DMS79 treated with DMSO at 0.1 percent for 48 hours (cell line): ENCODE measurements around the gene DCAF15.
"Not testable (repeated sequence)": the region's sequence is repeated elsewhere in the genome, so short reads cannot be mapped to it uniquely, and the experiment has no call there.

Experiments used
- DNase-seq: peaks from one replicate; lab custom pipeline; 2025; lab: John Stamatoyannopoulos, UW

Gene DCAF15

DNA sequence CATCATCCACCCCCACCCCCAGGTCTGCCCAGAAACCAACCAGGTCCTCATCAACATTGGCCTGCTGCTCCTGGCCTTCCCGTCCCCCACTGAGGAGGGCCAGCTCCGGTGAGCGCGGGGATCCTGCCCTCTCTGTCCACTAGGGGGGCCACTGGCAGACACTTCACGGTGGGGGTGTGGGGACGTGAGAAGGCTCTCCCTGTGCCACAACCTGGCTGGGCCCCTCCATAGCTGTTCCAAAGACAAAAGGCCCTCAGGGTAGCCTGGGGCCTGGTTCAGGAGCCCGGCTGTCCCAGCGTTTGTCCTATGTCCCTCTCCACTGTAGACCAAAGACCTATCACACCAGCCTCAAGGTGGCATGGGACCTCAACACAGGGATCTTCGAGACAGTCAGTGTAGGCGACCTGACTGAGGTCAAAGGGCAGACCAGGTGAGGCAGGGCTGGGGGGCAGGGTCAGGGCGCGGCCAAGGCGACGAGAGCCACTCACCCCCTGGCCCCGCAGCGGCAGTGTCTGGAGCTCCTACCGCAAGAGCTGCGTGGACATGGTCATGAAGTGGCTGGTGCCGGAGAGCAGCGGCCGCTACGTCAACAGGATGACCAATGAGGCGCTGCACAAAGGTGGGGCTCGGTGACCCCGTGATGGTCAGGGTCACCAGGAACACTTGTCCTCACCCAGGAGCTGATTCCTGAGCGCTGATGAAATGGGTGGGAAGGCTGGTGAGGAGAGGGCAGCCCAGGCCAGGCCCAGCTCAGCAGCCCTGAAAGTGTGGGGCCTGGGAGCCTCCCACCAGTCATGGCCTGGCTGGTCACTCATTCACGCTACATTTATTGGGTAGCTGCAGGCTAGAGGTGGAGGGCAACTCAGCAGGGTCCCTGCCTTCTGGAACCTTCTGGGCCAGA is 7.9 kb downstream of the DCAF15 start:
- DNase-seq, result no peak

DNA sequence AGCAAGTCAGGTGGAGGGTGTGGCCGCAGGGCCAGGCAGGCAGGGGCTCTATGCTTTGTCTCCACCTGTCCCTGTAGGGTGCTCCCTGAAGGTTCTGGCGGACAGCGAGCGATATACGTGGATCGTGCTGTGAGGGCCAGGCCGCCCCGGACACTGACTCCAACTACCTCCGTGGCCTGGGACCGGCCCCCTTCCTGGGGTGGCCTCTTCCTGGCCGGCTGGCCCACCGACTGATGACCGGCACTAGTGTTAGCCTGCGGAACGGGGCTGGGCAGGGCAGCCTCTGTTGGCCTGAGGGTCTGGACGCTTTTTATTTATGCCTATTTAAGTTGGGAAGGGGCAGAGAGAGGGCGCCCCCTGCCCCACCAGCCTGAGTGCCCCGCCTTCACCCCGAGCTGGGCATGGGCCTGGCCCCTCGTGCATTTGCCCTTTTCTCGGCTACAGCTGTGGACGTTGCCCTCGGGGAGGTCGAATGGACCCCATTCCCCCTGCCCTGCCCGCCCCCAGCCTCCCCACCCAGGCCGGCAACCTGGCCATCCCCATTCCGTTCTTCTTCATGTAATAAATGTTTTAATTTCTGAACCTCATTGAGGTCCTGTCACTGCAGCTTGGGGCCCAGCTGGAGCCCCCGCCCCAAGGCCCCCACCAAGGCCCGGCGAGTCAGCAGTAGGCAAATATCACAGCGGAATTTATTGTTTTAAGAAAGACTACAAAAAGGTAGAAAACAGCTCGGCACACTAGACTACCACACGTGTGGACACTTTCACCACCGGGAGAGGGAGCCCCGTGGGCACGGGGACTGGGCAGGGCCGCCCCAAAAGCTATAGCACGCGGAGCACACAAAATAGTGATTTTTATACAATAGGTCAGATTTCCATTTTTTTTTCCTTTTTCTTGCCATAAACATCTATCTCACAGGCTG is 8.8 kb downstream of the DCAF15 start:
- no peak for DNase-seq

DNA sequence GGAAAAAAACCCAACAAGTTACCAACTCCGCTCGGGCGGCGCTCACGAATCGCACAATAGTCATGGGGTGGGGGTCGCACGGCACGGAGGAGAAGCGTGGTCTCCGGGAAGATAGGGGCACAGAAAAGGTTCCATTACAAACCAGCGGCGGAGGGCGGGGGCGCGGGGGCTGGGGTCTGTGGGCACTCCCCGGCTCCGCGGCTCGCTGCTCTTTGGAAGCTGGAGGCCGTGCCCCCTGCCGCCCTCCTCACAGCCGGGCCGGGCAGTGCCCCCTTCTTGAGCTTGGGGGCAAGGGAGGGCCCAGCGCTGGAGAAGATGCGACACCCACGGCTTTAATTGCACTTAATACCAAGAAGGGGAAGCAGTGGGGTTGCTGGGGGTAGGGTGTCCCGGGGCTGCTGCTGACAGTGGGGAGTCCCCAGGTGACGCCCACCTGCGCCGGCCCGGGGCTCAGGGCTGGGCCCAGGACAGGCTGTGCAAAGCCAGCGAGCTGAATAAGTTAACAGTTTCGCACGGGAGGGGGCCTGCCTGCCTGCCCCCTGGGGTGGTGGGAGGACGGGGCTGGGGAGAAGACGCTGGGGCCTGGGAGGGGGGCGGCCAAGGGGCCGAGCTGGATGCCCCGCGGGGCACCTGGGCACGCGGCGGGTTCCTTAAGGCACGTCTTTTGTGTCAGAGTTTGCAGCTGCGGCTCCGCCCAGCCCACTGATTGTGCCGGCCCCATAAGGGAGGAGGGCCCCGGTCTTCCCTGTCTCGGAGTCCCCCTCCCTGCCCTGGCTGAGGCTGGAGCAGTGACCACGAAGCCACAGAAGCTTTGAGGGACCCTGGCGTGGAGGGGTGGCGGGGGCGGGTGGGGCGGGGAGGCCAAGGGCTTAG is 9.8 kb downstream of the DCAF15 start:
- DNase-seq, result no peak

DNA sequence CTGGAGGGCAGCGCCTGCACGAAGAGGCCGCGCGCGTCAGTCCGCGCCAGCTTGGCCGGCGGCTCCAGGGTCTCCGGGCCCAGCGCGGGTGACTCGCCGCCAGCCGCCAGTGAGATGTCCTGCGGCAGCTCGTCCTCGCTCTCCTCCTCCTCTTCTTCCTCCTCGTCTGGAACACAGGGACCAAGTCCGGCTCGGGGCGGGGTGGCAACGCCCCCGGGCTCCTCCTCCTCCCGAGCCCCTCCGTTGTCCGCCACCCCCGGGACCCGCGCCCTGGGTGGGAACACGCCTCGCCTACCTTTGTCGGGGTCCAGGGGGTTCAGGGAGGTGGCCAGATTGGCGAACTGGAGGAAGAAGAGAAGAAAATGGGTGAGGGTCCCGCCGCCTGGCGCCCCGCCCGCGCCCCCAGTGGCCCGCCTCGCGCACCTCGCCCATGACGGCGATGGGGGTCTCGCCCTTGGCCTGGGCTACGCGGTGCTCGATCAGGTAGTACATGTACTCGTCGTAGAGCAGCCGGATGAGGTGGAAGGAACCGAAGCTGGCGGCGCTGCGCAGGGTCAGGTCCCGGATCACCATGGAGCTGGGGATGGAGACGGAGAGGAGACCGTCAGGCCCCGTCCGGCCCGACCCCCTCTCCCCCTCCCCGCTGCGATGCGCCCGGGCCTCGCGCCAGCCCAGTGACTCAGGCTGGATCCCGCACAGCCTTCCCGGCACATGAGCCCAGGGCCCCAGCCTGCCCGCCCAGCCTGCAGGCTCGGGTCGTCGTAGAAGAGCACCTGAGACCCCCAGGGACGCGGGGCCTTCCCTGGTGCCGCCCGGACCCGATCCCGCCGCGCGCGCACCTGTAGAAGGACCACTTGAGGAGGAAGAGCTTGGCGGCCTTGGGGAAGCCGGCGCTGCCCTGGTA is 10.6 kb downstream of the DCAF15 start:
- no peak for DNase-seq

DNA sequence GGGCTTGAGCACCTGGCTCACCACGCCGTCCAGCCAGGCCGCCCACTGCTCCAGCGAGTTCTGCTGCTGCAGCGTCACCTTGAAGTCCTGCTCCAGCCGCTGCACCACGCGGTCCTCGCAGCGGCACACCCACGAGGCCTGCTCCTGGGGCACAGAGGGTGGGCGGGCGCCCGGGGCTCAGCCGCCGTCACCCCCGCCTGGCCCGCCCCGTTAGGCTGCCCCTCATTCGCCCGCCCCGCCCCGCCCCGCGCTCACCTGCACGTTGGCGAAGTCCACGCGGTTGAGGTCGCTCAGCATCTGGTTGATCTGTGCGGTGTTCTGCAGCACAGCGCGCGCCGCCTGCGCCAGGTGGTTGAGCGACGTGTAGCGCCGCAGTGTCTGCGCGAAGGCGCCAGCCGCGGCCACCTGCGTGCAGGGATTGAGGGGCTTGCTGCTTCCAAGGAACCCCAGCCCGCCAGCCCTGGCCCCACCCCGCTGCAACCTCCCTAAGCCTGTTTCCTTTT is 11.3 kb downstream of the DCAF15 start:
- DNase-seq, result no peak

DNA sequence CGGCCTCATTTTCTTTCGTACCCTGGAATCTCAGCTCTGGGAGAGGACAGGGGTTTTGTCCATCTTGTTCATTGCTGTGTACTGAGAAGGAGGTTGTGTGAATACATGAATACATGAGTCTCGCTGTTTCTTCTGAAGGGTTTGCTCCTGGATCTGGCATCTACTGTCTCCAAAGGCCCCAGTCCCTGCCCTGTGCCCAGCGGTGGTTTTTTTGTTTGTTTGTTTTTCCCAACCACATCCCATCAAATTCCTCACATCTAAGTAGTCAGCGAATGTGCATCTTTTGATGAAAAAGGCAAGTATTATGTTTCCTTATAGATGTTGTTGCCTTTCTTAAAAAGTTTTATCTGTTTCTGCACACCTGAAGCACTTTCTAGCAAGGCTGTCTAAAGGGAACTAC is 12.5 kb downstream of the DCAF15 start:
- no peak for DNase-seq

DNA sequence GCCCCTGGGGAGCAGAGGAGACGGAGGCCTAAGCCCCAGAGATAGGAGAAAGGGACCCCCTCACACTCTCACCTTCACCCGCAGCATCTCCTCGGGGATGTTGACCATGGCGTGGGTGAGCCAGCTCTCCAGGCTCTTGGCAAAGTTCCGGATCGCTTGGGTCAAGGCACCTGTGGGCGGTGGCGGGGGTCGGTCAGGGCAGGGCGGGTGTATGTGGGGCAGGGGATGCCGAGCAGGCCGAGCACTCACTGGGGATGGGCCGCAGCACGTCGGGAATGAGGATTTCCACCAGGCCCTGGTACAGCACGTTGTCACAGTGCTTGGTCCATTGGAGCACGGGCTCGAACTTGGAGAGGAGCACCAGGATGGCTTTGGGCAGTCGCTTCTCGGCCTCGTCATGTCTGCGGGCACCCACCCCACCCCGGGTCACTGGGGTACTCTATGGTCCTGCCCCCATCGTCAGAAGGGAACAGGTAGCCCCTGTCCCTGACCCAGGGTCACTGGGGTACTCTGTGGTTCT is 13.1 kb downstream of the DCAF15 start:
- no peak for DNase-seq

DNA sequence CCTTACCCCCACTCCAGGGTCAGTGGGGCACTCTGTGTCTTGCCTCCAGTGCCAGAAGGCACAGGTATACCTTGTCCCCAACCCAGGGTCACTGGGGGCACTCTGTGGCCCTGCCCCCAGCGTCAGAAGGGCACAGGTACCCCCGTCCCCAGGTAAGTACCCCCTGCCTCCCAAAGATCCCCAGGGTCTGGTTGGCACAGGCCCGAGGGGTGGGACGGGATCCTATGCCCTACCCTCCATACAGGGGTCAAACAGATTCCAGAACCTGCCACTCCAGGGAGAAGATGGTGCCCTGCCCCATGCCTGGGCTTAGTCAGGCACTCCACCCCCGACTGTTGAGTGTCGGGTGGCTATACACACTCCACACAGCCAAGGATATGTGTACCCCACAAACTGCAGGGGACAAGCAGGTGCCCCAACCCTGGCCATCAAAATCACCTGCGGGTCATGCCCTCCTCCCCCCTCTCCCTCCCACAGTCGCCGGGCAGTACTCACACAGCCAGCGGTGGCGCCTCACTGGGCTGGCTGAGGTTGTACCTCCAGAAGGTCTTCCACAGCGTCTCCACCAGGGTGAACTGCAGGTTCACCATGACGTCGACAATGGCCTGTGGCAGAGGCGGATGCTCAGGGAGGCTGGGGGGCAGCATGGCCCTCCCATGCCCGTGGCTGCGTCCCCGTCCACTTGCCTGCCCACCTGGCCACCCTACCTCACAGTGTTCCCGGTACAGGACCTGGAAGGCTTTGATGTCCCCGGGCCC is 13.8 kb downstream of the DCAF15 start:
- DNase-seq, result no peak

DNA sequence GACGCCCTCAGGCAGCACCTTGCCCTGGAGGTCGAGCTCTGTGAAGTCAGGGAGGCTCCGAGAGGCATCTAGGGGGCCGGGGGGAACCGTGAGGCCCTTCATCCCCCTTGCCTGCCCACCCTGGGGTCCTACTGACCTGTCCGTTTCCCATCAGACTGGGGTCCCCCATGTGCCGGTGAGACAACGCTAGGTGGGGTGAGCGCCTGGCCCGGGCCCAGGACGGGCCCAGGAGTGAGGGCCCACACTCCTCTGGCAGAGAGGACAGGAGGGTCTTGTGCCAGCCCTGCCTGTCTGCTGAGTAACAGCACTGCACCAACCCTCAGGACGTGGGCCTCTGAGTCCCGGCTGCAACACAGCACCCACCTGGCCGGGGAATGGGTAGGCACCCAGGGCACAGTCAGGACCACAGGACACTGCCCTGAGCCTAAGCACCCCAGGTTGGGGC is 14.4 kb downstream of the DCAF15 start:
- DNase-seq, result no peak

DNA sequence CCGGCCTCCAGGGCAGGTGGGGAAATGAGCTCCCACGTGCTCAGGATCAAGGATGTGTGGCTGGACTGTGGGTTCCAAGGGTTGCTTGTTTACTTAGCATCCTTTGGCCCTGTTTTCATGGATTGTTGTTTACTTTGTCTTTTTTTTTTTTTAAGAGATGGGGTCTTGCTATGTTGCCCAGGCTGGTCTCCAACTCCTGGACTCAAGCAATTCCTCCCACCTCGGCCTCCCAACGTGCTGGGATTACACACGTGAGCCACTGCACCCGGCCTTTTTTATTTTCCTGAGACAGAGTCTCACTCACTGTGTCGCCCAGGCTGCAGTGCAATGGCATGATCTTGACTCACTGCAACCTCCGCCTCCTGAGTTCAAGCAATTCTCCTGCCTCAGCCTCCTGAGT is 14.9 kb downstream of the DCAF15 start:
- DNase-seq, result not testable (repeated sequence)

DNA sequence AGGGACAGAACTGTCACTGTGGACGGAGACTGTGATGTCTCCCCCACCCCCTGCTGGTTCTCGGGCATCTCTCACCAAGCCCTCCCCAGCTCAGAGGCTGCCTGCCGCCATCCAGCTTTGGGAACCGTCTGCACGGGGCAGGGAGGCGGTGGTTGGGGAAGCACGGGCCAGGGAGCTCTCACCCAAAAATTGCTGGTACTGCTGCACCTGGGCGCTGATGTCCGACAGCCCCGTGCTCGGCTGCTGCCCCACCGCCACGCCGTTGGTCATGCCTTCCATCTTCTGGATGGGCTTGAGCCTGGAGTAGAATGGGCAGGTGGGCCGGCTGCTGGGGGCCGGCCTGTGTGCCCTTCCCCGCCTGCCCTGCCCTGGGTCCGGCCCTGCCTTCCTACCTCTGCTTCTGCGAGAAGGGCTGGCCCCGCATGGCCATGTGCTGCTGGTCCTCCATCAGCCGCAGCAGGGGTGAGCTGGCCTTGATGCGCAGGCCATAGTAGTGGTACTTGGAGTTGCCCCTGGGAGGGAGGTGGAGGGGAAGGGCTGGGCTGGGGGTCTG is 16.1 kb downstream of the DCAF15 start:
- no peak for DNase-seq

DNA sequence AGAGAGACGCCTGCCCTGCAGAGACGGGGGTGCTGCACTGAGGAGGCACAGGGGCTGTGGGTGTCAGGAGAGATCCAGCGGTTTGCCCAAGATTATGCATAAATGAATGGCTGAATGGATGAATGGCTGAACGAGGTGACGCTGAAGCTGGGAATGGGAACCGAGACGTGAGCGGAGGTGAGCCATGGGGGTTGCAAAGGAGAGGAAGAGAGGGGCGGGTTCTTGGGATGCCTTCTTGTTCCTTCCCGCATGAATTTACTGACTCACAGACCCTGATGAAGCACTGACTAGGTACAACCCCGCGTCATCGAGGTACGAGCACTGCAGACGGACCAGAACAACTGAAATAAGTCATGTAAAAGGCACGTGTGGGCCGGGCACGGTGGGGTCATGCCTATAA is 16.7 kb downstream of the DCAF15 start:
- no peak for DNase-seq

DNA sequence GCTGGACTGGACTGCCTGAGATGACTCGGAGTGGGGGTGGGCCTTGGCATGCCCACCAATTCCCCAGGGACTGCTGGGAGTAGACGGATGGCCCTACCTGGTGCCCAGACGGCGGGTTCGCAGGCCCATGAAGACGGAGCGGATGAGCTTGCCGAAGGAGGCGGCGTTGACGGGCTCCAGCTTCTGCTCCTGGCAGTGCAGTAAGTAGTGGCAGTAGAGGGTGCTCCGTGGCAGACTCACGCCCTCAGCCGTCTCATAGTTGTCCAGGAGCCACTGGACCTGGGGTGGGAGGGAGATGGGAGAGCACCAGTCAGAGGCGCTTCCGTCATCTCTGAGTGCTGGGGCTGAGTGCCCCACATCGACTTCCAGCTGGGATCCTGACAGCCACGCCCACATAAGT is 17.6 kb downstream of the DCAF15 start:
- no peak for DNase-seq

DNA sequence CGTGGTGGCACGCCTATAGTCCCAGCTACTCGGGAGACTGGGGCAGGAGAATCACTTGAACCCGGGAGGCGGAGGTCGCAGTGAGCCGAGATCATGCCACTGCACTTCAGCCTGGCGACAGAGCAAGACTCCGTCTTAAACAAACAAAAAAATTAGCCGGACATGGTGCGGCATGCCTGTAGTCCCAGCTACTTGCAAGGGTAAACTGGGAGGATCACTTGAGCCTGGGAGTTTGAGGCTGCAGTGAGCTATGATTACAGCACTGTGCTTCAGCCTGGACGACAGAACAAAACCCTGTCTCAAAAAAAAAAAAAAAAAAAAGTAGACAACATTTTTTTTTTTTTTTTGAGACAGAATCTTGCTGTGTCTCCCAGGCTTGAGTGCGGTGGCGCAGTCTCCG is 19.6 kb downstream of the DCAF15 start:
- DNase-seq, result not testable (repeated sequence)

DNA sequence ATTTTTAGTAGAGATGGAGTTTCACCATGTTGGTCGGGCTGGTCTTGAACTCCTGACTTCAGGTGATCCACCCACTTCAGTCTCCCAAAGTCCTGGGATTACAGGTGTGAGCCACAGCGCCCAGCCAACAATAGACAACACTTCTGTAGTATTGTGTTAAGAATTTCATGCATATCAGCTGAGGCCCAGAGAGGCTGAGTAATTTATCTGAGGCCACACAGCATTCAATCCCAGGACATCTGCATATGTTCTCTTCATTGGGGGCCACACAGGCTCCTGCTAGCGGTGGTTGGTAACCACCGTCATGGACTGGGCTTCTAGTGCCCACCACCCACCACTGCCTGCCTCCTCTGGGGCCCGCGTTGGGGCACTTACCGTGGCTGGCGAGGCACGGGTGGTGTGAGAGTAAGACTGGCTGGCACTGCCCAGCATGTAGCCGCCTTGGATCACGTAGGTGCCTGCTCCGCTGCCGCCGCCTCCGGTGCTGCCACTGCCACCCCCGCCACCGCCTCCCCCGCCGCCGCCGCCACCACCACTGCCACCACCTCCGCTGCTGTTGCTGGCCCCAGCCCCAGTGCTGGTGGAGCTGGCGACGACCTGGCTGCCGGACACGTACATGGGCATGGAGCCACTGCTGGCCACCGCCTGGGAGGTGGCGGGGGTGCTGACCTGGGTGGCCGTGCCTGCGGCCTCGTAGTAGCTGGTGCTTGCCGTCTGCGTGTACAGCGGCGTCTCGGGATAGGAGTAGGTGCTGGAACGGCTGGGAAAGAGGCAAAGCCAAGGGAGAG is 20.3 kb downstream of the DCAF15 start:
- DNase-seq, result no peak

DNA sequence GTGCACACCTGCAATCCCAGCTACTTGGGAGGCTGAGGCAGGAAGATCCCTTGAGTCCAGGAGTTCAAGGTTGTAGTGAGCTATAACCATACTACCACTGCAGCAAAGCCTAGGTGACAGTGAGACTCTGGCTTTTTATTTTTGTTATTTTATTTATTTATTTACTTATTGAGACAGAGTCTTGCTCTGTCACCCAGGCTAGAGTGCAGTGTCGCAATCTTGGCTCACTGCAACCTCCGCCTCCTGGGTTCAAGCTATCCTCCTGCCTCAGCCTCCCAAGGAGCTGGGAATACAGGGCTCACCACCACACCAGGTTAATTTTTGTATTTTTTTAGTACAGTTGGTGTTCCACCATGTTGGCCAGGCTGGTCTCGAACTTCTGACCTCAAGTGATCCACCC is 21.2 kb downstream of the DCAF15 start:
- not testable (repeated sequence) for DNase-seq

DNA sequence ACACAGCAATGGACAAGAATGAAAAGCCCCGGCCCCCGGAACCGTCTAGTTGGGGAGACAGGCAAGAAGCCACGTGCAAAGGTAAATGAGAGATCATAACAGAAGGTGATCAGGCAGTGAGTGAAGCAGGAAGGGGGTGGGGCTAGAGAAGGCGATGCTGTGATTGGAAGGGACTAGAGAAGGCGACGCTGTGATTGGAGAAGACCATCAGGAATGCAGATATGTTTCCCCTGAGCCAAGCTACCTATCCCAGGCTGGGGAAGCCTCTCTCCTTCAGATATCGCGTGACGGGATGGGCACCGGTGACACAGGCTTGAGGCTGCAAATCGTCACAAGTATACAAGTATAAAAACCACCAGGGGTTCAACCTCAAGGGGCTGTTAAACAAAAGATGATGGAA is 21.8 kb downstream of the DCAF15 start:
- DNase-seq, result no peak

DNA sequence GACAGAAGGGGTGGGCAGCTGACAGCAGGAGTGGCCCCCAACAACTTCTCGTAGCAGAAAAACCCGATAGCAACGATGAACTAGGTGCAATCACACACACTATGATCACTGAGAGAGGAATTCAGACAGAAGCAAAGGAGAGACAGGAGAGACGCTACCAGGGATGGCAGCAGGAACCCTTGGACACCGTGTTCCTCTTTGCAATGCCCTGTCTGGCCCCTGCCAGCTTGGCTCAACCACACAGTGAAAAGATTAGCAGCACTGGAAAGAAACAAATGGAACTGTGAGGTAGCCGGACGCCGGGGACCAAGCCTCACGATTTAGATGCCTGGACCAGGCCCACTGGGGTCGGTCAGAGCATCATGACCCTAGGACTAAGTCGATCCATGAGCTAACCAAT is 23.6 kb downstream of the DCAF15 start:
- no peak for DNase-seq

DNA sequence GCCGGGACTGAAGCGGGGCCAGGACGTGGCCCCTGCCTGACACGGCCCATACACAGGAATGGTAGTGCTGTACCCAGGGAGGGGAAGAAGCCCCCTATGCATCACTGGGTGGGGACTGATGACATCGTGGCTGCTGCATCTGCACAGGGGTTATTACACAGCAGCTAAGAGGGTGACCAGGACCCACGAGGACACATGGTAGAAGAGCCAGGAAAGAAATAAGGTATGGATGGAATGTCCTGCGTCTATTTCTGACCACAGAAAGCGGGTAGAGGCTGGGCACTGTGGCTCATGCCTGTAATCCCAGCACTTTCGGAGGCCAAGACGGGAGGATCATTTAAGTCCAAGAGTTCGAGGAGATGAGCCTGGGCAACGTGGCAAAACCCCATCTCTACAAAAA is 24.1 kb downstream of the DCAF15 start:
- DNase-seq, result no peak
